Liver (tissue), 9 donors: ENCODE data around the gene NFATC1. TPM values are rescaled to one million over a fixed set of nuclear protein-coding genes. Genes with fewer than 3 reads are reported as not detected.
A peak's percentile ranks its signal among the peaks of the same experiment; 100 is the strongest.

Experiments used
- DNase-seq: peaks from one replicate; pipeline ENCODE4 v3.0.0-alpha.2; 2017; ENCODE audit warnings: low spot score
- H3K27ac ChIP-seq, 2 donors: one replicate each; pipeline ENCODE4 v1.7.0; 2013; ENCODE audit warnings: inconsistent platforms in 2 of 2, low read length in 2 of 2, control low read depth in 1 of 2, low read depth in 1 of 2, mild to moderate bottlenecking in 1 of 2
- H3K27me3 ChIP-seq, 4 donors: one replicate each; pipeline versions ENCODE4 v1.6.1 to v1.7.0; 2013; ENCODE audit warnings: low read length in 3 of 4, inconsistent platforms in 1 of 4, mild to moderate bottlenecking in 1 of 4, moderate library complexity in 1 of 4; ENCODE audit not compliant: control insufficient read depth in 4 of 4, insufficient read depth in 4 of 4
- H3K36me3 ChIP-seq, 4 donors: one replicate each; pipeline versions ENCODE4 v1.6.1 to v1.7.0; 2013; ENCODE audit warnings: low read length in 3 of 4, mild to moderate bottlenecking in 3 of 4, low read depth in 1 of 4, moderate library complexity in 1 of 4; ENCODE audit not compliant: control insufficient read depth in 4 of 4, insufficient read depth in 3 of 4
- H3K4me1 ChIP-seq, 4 donors: one replicate each; pipeline versions ENCODE4 v1.6.1 to v1.7.0; 2013; ENCODE audit warnings: low read length in 3 of 4, mild to moderate bottlenecking in 3 of 4, moderate library complexity in 1 of 4; ENCODE audit not compliant: control insufficient read depth in 4 of 4, insufficient read depth in 4 of 4
- H3K4me3 ChIP-seq, 3 donors: one replicate each; pipeline versions ENCODE4 v1.6.1 to v1.7.0; 2013; ENCODE audit warnings: low read length in 3 of 3, control low read depth in 1 of 3, low read depth in 1 of 3, mild to moderate bottlenecking in 1 of 3
- H3K9ac ChIP-seq, 2 donors: one replicate each; pipeline ENCODE4 v1.7.0; 2013; ENCODE audit warnings: low read length in 2 of 2, mild to moderate bottlenecking in 2 of 2, moderate library complexity in 2 of 2, control low read depth in 1 of 2, low read depth in 1 of 2
- H3K9me3 ChIP-seq, 4 donors: one replicate each; pipeline versions ENCODE4 v1.6.1 to v1.7.0; 2013; ENCODE audit warnings: low read length in 3 of 4; ENCODE audit not compliant: control insufficient read depth in 4 of 4
- EGR1 ChIP-seq, 2 donors: IDR thresholded peaks; 2 replicates each; pipeline ENCODE4 v1.6.1; 2016 to 2018; ENCODE audit warnings: antibody characterized with exemption in 2 of 2, low read depth in 2 of 2
- FOXA1 ChIP-seq: IDR thresholded peaks from 2 replicates; pipeline ENCODE4 v1.6.1; 2016; ENCODE audit warnings: antibody characterized with exemption
- HNF4A ChIP-seq, 2 donors: conservative IDR thresholded peaks; 2 replicates each; pipeline ENCODE4 v1.6.1; 2016; ENCODE audit warnings: antibody characterized with exemption in 2 of 2, mild to moderate bottlenecking in 2 of 2
- JUND ChIP-seq, 2 donors: IDR thresholded peaks; 2 replicates each; pipeline ENCODE4 v1.6.1; 2016; ENCODE audit warnings: antibody characterized with exemption in 2 of 2
- RAD21 ChIP-seq, 2 donors: IDR thresholded peaks; 2 replicates each; pipeline ENCODE4 v1.6.1; 2016; ENCODE audit warnings: antibody characterized with exemption in 2 of 2, mild to moderate bottlenecking in 2 of 2
- SP1 ChIP-seq: IDR thresholded peaks from 2 replicates; pipeline ENCODE4 v1.6.1; 2018; ENCODE audit warnings: antibody characterized with exemption, mild to moderate bottlenecking
- YY1 ChIP-seq: IDR thresholded peaks from 2 replicates; pipeline ENCODE4 v1.6.1; 2016; ENCODE audit warnings: antibody characterized with exemption, mild to moderate bottlenecking
- ZBTB33 ChIP-seq: IDR thresholded peaks from 2 replicates; pipeline ENCODE4 v1.6.1; 2016; ENCODE audit warnings: antibody characterized with exemption
- WGBS: extraction: QIAGEN DNeasy Blood & Tissue Kit; methylation state at CpG from one replicate; pipeline ENCODE4 v1.1.7; 2013; 5-methylcytosine and 5-hydroxymethylcytosine counted together
- polyA plus RNA-seq, 2 donors: library from polyadenylated mRNA; stranded (reverse) in 1 of 2; unstranded in 1 of 2; fragments of 200-250 nt in 1 of 2; fragments of >200 nt in 1 of 2; fragmentation: Nextera tagmentation in 1 of 2; extraction: Ambion mirVana in 1 of 2; gene quantifications; one replicate each; pipeline versions ENCODE4 v1.2.1 to v1.2.3, GENCODE V29; 2013 to 2015
- total RNA-seq, 2 donors: library from RNA; depleted of rRNA; stranded (reverse); fragments of >200 nt; gene quantifications; one replicate each; pipeline ENCODE4 v1.2.3, GENCODE V29; 2014
- TF ChIP-seq, protein P1 (sequence below): IDR thresholded peaks from 2 replicates; pipeline ENCODE4 v1.6.1; 2016; ENCODE audit warnings: antibody characterized with exemption, mild to moderate bottlenecking
- donor health status: healthy.
- donor health status: healthy.
- donor health status: healthy.
- donor health status: healthy.
- donor health status: healthy.

Gene NFATC1
- total and polyA plus RNA-seq, 4 donors = 0.57 to 2.2 (median 1.3) TPM

- TF ChIP-seq SP1 = no peak
- no peak for TF ChIP-seq YY1
These were observed 128.0 kb downstream of the NFATC1 start (continued) for GRCh38 chr18:79523736-79524180.

GRCh38 chr18:79524181-79525078 lies 128.7 kb downstream of the NFATC1 start:
- WGBS = 87% methylated on average over 63 of the region's 63 CpGs

DNA sequence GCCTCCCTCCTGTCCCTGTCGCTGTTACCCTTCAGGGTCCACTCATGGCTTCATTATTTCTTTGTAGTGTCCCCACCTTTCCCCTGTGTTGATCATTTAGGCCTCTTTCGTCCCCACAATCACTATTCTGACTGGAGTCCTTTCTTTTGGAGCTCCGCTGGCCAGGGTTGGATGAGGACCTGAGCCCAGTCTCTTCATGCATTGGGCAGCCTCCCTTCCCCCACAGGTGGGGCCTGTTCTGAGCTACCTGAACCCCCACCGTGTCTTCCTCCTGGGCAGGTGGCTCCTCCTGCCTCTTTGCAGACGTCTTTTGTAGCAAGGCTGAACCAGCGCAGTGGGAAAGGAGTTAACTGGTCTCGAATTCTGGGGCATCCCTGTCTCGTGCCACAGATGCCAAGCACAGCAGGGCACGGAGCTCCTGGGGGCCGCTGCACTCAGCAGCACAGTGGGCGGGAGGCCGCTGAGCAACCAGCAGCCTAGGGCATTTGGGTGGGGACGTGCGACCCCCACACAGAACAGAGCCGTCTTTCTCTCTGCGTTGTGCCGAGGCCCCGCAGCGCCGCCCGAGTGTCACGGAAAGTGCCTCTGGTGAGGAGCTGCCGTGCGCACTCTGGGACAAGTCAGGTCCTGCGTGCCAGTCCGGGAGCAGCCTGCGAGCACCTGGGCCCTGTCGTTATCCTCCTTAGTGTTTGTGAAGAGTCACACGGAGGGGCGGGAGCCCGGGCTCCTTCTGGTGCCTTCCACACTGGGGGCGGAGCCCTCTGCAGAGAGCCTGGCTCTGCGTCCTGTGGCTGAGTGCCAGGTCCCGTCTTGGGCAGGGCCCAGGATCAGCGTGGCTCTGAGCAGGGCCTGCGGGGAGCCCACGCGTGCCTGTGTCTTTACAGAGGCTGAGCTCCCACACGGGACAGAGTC lies 130.1 kb downstream of the NFATC1 start:
- no peak for DNase-seq
- TF ChIP-seq RAD21 (IDR thresholded peaks at IDR 0.05) (no peak), ZBTB33 (no peak), JUND (IDR thresholded peaks at IDR 0.05) (no peak), SP1 (no peak), HNF4A (conservative IDR thresholded peaks at IDR 0.05) (no peak), EGR1 (IDR thresholded peaks at IDR 0.05; ENCODE audit: low read depth in 2 of 2) (no peak)
- Histone ChIP-seq H3K9ac (no peak overlapping the region), H3K27ac (no peak overlapping the region), H3K9me3 (no peaks in the 10 kb centered on the region), H3K27me3 (no peaks in the 10 kb centered on the region), H3K4me3 (no peak overlapping the region), H3K4me1 (no peaks in the 10 kb centered on the region), H3K36me3 (peaks cover 0 to 2% (median 0%) of the 10 kb centered on the region in 4 donors)
- 85% methylated on average over 39 of the region's 39 CpGs for WGBS

More at GRCh38 chr18:79524181-79525078, 128.7 kb downstream of the NFATC1 start:
- no peaks in the 10 kb centered on the region for H3K27me3 ChIP-seq
- no peak overlapping the region for H3K4me3 ChIP-seq
- no peak for TF ChIP-seq FOXA1
- TF ChIP-seq, protein P1, sequence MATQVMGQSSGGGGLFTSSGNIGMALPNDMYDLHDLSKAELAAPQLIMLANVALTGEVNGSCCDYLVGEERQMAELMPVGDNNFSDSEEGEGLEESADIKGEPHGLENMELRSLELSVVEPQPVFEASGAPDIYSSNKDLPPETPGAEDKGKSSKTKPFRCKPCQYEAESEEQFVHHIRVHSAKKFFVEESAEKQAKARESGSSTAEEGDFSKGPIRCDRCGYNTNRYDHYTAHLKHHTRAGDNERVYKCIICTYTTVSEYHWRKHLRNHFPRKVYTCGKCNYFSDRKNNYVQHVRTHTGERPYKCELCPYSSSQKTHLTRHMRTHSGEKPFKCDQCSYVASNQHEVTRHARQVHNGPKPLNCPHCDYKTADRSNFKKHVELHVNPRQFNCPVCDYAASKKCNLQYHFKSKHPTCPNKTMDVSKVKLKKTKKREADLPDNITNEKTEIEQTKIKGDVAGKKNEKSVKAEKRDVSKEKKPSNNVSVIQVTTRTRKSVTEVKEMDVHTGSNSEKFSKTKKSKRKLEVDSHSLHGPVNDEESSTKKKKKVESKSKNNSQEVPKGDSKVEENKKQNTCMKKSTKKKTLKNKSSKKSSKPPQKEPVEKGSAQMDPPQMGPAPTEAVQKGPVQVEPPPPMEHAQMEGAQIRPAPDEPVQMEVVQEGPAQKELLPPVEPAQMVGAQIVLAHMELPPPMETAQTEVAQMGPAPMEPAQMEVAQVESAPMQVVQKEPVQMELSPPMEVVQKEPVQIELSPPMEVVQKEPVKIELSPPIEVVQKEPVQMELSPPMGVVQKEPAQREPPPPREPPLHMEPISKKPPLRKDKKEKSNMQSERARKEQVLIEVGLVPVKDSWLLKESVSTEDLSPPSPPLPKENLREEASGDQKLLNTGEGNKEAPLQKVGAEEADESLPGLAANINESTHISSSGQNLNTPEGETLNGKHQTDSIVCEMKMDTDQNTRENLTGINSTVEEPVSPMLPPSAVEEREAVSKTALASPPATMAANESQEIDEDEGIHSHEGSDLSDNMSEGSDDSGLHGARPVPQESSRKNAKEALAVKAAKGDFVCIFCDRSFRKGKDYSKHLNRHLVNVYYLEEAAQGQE = no peak
- TF ChIP-seq ZBTB33 = no peak
- H3K4me1 ChIP-seq = peaks cover 0 to 3% (median 0%) of the 10 kb centered on the region in 4 donors
- H3K27ac ChIP-seq = peak overlapping the region in 1 of 2 donors; percentile 37
- H3K9ac ChIP-seq = no peak overlapping the region
- peaks cover 0 to 2% (median 0%) of the 10 kb centered on the region in 4 donors for H3K36me3 ChIP-seq
- no peak for DNase-seq
- H3K9me3 ChIP-seq = no peaks in the 10 kb centered on the region
